Pulmonary artery endothelial cell (primary cell): Measurements from ENCODE around the gene SPIN2B. TPM values are rescaled to one million over a fixed set of nuclear protein-coding genes. Genes with fewer than 3 reads are reported as not detected.
A peak's percentile ranks its signal among the peaks of the same experiment; 100 is the strongest.
"Not testable (repeated sequence)": the region's sequence is repeated elsewhere in the genome, so short reads cannot be mapped to it uniquely, and the experiment has no call there.

ENCODE experiments used
- DNase-seq: peaks from one replicate; pipeline ENCODE4 v3.0.0-alpha.2; 2011; ENCODE audit warnings: low read depth, low spot score
- total RNA-seq: library from RNA; depleted of rRNA; stranded (reverse); fragments of >200 nt; gene quantifications from 2 replicates; pipeline ENCODE4 v1.2.3, GENCODE V29; 2014

Gene SPIN2B
- total RNA-seq: 6.1 and 11.7 TPM in 2 replicates

DNA sequence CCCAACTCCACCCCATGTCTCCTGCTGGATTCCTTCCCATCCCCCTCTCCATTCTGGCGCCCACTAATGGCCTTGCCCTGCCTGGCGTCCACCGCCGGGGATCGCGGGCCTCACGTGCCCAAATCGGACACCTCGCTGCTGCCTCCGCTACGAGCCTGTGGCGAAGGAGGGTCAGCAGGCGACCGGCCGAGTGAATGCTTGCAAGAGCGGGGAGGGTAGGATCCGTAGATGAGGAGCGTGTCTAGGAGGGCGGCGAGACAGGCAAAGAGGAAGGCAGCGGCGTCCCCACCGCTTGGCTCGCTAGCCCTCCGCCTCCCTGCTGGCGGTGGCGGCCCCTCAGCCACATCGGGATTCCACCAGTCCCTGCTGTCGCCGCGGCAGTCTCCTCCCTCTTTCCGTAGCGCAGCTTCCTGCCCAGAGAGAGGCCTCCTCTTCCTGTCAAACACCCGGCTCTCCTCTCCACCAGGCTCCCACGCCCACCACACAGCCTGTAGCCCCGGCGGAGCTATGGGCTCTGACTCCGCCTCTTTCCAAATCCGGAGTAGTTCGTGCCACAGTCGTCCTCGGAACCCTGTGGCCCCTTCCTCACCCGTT is at the start of gene SPIN2B:
Gene SPIN2B (minus strand): TSS at position 387 of the 594 bp plus-strand sequence.
- DNase-seq: peak; percentile 44

DNA sequence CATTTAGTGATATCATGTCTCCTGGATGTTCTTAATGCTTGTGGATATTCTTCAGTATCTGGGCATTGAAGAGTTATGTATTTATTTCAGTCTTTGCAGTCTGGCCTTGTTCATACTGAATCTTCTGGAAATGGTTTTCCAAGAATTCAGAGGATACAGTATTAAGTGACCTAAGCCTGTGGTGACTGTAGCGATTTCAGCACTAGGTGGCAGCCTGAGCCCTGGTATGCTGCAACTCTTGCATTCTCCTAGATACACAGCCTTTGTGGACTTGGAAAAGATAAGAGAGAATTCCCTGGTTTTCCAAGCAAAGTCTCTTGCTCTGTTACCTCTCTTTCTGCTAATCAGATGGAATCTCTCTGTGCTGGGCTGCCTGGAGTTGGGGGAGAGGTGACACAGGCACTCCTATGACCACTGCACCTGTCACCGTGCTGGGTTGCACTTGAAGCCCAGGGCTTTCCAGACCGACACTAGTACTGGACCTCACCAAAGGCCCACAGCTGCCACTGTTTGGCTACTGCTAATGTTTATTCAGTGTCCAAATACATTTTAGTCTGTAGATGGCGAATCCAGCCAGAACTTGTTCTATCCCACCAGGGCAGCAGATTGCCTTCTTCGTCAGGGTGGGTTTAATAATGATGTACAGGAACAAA is 35.2 kb upstream of the SPIN2B start:
- peak; percentile 7 for DNase-seq

DNA sequence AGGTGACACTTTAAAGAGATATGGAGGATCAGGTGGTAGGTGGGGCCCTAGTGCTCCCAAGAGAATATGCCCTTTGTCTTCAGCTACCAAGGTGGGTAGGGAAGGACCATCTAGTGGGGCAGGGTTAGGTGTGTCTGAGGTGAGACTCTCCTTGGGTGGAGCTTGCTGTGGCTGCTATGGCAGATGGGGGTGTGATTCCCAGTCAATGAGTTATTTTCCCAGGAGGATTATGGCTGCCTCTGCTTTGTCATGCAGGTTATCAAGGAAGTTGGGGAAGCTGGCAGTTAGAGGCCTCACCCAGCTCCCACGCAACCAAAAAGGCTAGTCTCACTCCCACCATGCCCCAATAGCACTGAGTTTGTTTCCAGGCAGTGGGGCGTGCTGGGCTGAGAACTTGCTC is 33.8 kb upstream of the SPIN2B start:
- no peak for DNase-seq

DNA sequence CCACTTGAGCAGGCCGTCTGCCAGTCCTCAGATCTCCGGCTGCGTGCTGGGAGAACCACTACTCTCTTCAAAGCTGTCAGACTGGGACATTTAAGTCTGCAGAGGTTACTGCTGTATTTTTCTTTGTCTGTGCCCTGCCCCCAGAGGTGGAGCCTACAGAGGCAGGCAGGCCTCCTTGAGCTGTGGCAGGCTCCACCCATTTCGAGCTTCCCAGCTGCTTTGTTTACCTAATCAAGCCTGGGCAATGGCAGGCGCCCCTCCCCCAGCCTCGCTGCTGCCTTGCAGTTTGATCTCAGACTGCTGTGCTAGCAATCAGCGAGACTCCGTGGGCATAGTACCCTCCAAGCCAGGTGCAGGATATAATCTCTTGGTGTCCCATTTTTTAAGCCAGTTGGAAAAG is 30.9 kb upstream of the SPIN2B start:
- not testable (repeated sequence) for DNase-seq

DNA sequence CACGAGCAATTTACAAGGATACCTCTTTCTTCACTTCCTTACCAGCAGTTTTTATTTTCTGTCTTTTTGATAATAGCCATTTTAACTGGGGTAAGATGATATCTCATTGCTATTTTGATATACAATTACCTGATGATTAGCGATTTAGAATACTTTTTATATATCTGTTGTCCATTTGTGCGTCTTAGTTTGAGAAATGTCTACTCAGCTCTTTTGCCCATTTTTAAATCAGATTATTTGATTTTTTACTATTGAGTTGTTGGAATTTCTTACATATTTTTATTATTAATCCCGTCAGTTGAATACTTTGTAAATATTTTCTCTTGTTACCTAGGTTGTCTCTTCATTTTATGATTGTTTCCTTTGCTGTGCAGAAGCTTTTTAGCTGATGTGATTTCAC is 17.3 kb upstream of the SPIN2B start:
- DNase-seq: no peak

DNA sequence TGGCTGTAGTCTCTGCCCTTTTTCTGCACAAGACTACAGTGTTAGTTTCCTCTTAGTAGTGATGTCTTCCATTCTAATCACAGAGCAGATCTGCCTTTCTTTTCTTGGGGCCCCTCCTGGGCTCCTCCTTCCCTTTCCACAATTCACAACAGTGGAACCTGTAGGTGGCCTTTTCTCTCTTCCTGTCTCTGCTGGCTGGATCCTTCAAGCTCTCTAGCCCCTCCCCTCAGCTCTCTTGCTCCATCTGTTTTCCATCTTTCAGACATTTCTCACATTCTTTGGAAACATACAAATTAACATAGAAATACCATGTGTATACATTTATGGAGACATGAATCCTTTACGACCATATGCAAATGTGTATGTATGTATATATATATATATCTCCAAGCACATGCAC is 16.2 kb upstream of the SPIN2B start:
- no peak for DNase-seq

DNA sequence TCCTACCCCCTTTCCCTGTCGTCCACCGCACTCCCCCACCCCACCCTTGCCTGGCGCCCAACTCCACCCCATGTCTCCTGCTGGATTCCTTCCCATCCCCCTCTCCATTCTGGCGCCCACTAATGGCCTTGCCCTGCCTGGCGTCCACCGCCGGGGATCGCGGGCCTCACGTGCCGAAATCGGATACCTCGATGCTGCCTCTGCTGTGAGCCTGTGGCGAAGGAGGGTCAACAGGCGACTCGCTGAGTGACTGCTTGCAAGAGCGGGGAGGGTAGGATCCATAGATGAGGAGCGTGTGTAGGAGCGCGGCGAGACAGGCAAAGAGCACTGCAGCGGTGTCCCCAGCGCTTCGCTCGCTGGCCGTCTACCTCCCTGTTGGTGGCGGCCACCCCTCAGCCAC is 15.7 kb upstream of the SPIN2B start, which contains the start of gene SPIN2A:
Gene SPIN2A (minus strand): TSS at position 325 of the 400 bp plus-strand sequence. CDS start 800 bp downstream, outside the sequence.
- DNase-seq: not testable (repeated sequence)

DNA sequence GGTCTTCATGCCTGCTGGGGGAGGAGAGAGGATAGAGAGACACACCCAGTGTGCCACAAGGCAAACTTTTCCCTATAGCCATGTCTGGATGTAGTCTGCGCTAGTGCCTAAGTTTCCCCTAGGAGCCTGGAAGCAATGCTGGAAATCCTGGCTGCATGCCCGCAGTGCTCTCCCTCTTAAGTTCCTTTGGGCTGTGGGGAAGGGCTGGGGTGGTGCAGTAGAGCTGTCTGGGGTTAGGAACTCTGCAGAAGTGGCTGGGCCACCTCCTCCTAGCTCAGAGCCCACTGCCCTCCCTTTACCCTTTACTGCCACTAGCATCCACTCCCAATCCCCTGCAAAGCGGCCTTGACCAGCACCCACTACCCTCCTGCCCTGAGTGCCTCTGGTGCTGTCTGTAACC is 15.2 kb upstream of the SPIN2B start:
- not testable (repeated sequence) for DNase-seq

DNA sequence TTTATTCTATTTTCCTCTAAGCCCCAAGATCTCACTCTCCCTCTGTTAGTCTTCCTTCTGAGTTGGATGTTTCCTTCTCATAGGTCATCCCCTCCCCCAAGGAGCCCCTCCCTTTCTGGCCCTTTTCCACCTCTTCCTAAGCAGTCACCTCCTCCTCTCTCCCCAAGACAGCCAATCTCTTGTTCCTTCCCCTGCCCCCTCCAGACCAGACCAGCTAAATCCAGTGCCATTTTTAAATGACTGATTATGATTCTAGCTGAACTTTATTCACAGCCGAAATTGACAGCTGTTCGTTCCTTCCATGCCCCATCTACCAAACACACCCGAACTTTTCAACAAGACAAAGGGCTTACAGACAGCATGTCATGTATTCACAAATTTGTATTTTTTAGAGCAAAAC is 13.9 kb upstream of the SPIN2B start:
- DNase-seq: no peak

DNA sequence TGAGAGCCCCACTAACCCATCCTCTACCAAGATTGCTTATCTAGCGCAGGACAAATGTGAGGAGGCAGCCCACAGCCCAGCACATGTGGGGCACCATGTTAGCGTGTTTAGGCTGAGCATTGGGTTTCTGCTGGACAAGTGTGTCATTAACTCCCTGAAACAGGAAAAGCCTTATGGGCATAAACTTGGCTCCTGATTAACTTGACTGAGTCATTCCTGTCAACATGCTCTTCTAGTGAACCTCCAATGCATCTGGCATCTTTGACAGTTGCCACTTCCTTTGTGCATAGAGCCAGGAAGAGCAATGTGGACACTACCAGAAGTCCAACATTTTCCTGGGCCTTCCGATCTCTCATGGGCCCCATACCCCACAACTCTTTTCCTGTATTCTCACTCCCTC is 13.4 kb upstream of the SPIN2B start:
- DNase-seq: no peak

DNA sequence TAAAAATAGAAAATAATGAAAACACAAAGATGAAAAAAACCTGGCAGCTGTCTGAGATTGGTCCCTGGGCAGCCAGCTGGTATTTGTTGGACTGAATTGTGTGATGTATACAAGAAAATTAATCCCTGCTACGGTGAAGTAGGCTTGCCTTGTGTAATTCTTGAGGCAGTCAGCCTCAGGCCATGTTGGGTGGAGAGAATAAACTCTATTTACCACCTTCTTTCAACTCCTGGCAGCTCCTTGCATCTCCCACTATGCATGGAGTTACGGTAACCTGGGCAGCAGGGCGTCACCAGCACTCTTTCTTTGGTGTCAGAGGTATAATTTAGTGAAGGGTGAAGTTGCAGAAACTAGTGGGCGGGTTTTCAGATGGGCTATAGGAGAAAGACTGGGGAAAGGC is 12.4 kb upstream of the SPIN2B start:
- DNase-seq: no peak

DNA sequence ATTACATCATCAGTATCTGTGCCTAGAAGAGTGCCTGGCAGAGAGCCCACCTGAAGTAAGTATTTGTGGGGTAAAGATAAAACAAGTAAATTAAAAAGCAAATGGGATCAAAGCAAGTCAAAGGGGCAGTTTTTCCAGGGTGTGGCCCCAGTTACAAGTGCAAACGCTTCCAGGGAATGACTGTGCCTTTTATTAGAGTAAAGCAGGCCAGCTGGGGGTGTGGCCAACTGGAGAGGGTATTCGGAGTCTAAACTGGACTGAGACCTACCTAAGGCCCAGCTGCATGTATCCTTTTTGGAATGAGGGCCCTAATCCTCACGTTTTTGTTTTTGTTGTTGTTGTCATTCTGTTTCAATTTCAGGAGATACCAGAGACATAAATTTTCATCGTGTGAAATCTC is 11.9 kb upstream of the SPIN2B start:
- not testable (repeated sequence) for DNase-seq

DNA sequence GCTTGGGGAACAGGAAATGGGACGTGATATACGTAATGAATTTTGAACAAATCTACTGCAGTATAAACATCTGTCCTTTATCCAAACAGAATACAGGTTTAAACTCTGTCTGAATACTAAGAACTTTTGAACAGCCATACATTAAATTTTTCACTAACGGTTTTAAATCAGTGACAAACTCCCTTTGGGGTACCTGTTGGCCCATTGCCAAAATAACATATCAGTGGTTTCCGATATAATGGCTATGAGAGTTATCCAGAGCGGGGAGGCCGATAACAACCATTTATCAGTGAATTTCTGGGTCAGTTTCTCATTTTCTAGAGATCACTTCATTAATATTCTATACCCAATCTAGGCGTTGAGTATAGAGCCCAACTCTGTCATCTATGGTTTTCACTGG is 10.7 kb upstream of the SPIN2B start:
- DNase-seq: no peak

DNA sequence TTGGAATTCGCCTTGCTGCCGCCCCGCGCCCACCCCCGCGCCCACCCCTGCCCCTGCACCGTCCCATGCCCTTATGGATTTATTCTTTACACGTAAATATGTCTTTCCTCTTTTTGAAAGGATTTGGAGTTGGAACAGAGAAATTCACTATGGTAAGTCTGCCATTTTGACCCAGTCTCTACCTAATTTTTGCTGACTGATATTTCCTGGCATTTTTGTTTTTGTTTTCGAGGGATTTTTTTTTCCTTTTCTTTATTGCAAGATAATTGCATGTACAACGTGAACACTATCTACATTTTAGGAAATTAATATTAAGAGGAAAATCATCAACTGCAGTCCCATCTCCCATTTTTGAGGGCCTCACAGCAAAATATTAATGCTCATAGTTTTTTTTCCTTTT is 468 bp upstream of the SPIN2B start:
- no peak for DNase-seq

DNA sequence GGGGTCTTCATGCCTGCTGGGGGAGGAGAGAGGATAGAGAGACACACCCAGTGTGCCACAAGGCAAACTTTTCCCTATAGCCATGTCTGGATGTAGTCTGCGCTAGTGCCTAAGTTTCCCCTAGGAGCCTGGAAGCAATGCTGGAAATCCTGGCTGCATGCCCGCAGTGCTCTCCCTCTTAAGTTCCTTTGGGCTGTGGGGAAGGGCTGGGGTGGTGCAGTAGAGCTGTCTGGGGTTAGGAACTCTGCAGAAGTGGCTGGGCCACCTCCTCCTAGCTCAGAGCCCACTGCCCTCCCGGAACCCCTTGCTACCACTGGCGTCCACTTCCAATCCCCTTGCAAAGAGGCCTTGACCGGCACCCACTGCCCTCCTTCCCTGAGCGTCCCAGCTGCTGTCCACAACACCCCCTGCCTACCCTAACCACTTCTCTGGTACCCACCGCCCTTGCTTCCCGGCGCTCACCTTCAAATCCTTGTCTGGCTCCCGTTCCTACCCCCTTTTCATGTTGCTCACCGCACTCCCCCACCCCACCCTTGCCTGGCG is 658 bp downstream of the SPIN2B start:
- not testable (repeated sequence) for DNase-seq

DNA sequence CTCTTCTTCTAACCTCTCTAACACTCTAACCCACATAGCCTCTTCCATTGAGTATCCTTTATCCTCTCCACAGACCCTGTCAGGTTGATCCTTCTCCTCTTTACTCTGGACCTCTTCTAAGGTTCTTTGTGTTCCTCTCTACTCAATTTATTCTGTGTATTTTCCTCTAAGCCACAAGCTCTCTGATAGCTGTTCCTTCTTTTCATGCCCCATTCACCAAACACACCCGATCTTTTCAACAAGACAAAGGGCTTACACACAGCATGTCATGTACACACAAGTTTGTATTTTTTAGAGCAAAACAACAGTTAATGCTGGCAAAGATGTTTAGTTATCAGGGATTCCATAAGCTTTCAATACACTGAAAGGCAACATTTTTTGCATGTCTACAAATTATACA is 1.9 kb downstream of the SPIN2B start:
- DNase-seq: no peak

DNA sequence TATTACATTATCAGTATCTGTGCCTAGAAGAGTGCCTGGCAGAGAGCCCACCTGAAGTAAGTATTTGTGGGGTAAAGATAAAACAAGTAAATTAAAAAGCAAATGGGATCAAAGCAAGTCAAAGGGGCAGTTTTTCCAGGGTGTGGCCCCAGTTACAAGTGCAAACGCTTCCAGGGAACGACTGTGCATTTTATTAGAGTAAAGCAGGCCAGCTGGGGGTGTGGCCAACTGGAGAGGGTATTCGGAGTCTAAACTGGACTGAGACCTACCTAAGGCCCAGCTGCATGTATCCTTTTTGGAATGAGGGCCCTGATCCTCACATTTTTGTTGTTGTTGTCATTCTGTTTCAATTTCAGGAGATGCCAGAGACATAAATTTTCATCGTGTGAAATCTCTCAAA is 3.8 kb downstream of the SPIN2B start:
- not testable (repeated sequence) for DNase-seq

DNA sequence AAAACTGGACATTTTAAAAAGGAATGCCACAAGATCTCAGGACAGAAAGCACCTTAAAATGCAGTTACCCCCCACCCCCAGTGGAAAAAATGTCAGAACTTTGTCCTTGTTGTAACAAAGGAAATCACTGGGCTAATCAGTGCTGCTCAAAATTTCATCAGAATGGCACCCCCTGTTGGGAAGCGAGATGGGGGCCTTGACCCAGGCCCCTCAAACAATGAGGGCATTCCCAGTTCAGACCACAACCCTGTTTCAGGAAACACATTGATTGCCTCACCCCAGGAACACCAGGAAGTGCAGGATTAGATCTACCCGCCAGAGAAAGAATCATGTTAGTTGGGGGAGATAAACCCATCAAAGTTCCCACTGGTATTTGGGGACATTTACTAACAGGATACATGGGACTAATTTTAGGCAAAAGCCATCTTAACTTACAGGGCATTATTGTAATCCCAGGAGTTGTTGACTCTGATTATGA is 16.4 kb downstream of the SPIN2B start:
- DNase-seq: no peak

DNA sequence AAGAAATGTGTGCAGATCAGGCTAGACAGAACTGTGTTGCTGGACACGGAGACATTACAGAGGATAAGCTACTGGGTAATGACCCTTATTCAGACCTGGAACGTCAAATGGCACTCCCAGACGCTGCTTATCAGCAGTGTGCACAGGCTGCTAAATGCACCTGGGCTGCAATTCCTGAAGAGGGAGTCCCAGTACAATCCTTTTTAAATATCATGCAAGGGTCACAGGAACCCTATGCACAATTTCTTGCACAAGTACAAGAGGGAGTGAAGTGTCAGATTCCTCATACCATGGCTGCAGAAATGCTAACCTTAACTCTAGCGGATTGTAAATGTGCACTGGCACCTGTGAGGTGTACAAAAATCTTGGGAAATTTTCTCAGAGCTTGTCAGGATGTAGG is 16.9 kb downstream of the SPIN2B start:
- no peak for DNase-seq

DNA sequence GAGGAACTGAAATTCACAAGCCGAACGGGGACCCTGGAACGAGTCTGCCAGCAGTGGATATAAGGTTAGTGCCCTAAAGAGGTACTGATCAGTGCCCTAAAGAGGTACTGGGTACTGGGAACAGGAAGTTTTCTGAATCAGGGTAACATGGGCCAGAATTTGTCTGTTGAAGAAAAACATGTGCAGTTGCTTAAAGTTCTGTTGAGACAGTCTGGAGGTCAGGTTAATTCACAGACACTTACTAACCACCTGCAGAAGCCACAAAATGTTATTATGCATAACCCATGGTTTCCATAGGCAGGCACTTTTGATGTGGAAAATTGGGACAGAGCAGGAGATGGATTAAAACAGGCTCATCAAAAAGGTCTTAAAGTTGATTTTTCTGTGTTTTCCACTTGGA is 17.9 kb downstream of the SPIN2B start:
- DNase-seq: no peak

DNA sequence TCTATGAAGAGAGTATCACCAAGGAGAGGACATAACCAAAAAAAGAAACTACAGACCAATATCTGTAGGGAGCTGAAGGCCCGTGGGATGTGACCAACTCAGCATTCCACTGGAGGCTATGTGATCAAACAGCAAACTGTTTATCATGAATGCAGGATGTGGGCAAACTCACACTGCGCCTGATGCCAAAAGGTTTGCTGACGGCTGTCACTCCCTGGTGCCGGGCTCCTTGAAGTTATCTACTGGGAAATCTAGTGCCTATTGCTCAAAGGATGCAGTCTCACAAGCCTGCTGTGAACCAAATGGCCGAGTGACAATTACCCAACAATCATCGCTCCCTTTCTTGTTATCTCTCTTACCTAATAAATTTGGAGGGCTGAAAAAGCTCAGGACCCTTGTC is 18.4 kb downstream of the SPIN2B start:
- not testable (repeated sequence) for DNase-seq

DNA sequence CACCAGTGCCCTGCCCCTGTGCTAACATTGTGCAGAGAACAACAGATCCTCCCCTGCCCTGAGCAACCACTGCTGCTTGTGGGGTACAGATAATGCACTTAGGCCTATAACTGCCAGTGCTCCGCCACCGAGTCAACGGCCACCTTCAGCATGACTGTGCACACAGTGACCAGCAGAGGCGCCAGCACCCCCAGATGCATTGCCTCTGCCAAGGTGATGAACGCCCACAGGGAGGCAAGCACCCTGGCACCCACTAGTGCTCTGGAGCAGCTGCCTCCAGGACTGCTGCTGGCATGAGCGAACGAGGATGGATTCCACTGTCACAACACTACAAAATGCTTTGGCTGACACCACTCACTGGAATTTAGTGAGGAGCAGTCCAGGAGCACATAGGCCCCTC is 38.2 kb downstream of the SPIN2B start:
- no peak for DNase-seq

DNA sequence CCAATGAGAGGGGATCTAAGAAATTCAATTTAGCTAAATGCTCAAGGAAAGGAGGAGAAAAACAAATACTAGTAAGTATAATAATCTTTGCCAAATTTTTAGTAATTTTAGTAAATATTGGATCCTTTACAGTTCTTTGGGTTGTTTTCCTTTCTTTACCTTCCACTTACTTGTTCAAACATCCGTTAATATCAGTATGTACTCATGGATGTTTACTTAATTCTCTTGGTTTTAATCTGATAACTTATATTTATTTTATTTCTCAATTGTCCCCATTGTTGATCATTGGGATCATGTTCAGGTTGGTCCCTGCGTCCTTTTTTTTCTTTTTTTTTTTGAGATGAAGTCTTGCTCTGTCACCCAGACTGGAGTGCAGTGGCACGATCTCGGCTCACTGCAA is 46.9 kb downstream of the SPIN2B start:
- no peak for DNase-seq
